Right atrium auricular region (tissue), 2 donors: Measurements from ENCODE around the gene FBN2. TPM values are rescaled to one million over a fixed set of nuclear protein-coding genes. Genes with fewer than 3 reads are reported as not detected.

Experiments
- DNase-seq: peaks from one replicate; pipeline ENCODE4 v3.0.0-alpha.2; 2019; ENCODE audit warnings: low spot score
- H3K27ac ChIP-seq, 2 donors: fragments of 200-600 bp; sonication (generic); 1 replicate in 1 of 2; 2 replicates in 1 of 2; pipeline ENCODE4 v1.5.1; 2016 to 2019
- H3K27me3 ChIP-seq, 2 donors: fragments of 200-600 bp; sonication (generic); one replicate each; pipeline versions ENCODE4 v1.5.1 to v1.6.0; 2017 to 2019
- H3K36me3 ChIP-seq: fragments of 200-600 bp; sonication (generic); one replicate; pipeline ENCODE4 v1.5.1; 2016
- H3K4me1 ChIP-seq, 2 donors: fragments of 200-600 bp; sonication (generic); one replicate each; pipeline versions ENCODE4 v1.5.1 to v1.6.0; 2017 to 2019
- H3K4me3 ChIP-seq, 2 donors: fragments of 200-600 bp; sonication (generic); 1 replicate in 1 of 2; 2 replicates in 1 of 2; pipeline ENCODE4 v1.5.1; 2017 to 2019; ENCODE audit warnings: mild to moderate bottlenecking in 1 of 2, moderate library complexity in 1 of 2
- H3K9me3 ChIP-seq, 2 donors: fragments of 200-600 bp; sonication (generic); one replicate each; pipeline ENCODE4 v1.5.1; 2019
- total RNA-seq, 2 donors: library from RNA; depleted of rRNA; stranded (reverse); fragments of >200 nt; gene quantifications; one replicate each; pipeline ENCODE4 v1.1.0, GENCODE V29; 2016
- TF ChIP-seq, protein P1 (sequence below), 2 donors: fragments of 200-600 bp; sonication (generic); IDR thresholded peaks; one replicate each; pipeline ENCODE4 v1.5.1; 2019; ENCODE audit warnings: antibody characterized with exemption in 2 of 2

FBN2 gene
- total RNA-seq, 2 donors from 2014 or later = 1.1 to 4.6 TPM

DNA sequence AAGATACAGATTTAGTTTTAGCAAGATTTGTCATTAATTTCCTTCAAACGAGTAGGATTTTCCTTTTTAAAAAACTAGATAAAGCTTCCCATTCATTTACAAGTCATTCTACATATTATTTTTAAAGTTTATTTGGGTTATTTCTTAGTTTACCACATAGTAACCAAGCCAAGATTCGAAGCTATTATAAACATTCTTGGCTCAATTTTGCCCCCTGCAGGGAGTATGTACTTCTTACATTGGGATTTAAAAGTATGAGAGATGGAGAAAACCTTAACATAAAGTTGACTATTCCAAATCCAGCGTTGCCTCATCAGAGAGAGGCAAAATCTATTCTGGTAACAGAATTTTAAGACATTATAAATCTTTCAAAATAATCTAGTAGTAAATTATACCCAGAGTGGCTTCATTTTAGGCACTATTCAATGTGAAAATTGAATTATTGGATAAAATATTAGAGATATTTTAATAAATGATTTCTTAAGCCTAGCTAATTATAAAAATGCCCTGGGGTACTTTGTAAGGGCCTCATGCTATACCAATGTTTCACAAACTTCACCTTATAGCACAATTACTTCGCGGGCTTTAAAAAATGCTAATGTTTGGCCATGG is 39.1 kb downstream of the FBN2 start:
- no peak for DNase-seq
- no peaks in the 10 kb centered on the region for H3K36me3 ChIP-seq
- TF ChIP-seq, protein P1, sequence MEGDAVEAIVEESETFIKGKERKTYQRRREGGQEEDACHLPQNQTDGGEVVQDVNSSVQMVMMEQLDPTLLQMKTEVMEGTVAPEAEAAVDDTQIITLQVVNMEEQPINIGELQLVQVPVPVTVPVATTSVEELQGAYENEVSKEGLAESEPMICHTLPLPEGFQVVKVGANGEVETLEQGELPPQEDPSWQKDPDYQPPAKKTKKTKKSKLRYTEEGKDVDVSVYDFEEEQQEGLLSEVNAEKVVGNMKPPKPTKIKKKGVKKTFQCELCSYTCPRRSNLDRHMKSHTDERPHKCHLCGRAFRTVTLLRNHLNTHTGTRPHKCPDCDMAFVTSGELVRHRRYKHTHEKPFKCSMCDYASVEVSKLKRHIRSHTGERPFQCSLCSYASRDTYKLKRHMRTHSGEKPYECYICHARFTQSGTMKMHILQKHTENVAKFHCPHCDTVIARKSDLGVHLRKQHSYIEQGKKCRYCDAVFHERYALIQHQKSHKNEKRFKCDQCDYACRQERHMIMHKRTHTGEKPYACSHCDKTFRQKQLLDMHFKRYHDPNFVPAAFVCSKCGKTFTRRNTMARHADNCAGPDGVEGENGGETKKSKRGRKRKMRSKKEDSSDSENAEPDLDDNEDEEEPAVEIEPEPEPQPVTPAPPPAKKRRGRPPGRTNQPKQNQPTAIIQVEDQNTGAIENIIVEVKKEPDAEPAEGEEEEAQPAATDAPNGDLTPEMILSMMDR (IDR thresholded peaks at IDR 0.05) = peak; percentile 31 to 65
- H3K4me1 ChIP-seq = no peaks in the 10 kb centered on the region
- no peak overlapping the region for H3K27ac ChIP-seq
- H3K27me3 ChIP-seq = no peaks in the 10 kb centered on the region
- peaks cover 0 to 11% of the 10 kb centered on the region in 2 donors for H3K9me3 ChIP-seq
- H3K4me3 ChIP-seq = no peak overlapping the region

DNA sequence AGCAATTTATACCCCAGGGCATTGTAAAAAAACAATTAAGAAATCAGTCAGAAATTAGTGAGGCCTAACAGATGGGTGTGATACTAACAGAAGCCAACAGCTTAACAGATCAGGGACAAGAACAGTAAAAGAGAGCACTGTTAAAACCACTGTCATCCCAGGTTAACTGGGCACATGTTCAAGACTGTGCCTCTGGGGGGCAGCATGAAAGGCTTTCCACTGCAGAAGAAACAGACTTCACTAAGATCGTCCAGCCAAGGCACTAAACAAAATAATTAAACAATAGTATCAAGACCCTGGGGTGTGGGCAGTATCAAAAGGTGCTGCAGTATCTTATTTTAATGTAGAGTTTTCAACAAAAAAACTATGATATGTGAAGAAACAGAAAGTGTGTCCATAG is 43.5 kb downstream of the FBN2 start:
- peaks cover 0 to 11% of the 10 kb centered on the region in 2 donors for H3K9me3 ChIP-seq
- no peaks in the 10 kb centered on the region for H3K27me3 ChIP-seq
- TF ChIP-seq, protein P1 (IDR thresholded peaks at IDR 0.05) = no peak
- no peak overlapping the region for H3K4me3 ChIP-seq
- DNase-seq = no peak
- H3K36me3 ChIP-seq = no peaks in the 10 kb centered on the region
- no peak overlapping the region for H3K27ac ChIP-seq
- H3K4me1 ChIP-seq = no peaks in the 10 kb centered on the region

DNA sequence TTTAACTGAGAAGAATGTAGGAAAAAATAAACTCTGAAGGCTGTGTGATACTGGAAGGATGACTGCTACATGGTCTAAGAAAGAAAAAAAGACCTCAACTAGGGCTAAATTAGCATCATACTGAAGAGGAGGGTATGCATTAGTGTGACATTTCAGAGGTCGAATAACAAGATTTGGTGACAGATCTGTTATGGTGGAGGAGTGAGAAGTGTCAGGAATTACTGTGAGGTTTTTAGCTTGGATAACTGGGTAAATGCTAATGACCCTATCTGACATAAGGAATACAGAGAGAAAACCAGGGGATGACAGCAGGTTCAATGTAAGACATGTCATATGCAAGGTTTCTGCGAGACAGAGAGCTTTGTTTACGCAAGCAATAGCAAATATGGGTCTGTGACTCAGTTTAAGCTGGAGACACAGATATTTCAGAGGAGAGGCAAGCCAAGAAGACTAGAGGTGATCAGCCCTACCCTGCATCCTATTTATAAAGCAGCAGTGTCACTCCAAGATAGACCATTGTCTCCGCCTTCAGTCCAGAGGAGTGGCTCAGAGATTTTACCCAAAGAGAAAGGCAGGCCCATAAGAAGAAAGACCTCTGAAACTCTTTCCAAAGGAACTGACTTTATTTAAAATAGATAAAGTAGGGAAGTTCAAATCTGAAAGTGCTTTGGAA is 44.3 kb downstream of the FBN2 start:
- Histone ChIP-seq H3K27me3 (no peaks in the 10 kb centered on the region), H3K27ac (no peak overlapping the region), H3K36me3 (no peaks in the 10 kb centered on the region), H3K9me3 (peaks cover 0 to 11% of the 10 kb centered on the region in 2 donors), H3K4me3 (no peak overlapping the region), H3K4me1 (no peaks in the 10 kb centered on the region)
- DNase-seq = no peak
- TF ChIP-seq, protein P1 (IDR thresholded peaks at IDR 0.05) = no peak

DNA sequence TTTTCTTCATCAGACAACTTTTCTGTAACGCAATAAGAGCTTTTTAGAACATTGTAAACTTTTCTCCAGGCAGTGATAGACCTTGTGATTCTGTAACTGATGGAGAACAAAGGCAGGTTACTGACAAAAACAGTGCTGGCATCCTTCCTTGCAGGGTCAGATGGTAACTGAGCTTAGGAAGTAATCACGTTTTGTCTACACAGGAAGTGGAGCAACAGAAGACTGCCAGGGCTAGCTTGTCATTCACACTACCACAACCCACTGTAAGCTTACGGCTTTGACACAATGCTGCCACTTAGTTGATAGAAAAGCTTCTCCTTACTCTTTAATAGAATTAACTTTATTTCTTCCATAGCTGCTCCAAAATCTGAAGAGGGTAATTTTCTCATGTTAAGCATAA is 46.8 kb downstream of the FBN2 start:
- Histone ChIP-seq H3K4me3 (no peak overlapping the region), H3K36me3 (no peaks in the 10 kb centered on the region), H3K9me3 (peaks cover 0 to 11% of the 10 kb centered on the region in 2 donors), H3K27ac (no peak overlapping the region), H3K4me1 (no peaks in the 10 kb centered on the region), H3K27me3 (no peaks in the 10 kb centered on the region)
- no peak for DNase-seq
- TF ChIP-seq, protein P1 (IDR thresholded peaks at IDR 0.05) = no peak

DNA sequence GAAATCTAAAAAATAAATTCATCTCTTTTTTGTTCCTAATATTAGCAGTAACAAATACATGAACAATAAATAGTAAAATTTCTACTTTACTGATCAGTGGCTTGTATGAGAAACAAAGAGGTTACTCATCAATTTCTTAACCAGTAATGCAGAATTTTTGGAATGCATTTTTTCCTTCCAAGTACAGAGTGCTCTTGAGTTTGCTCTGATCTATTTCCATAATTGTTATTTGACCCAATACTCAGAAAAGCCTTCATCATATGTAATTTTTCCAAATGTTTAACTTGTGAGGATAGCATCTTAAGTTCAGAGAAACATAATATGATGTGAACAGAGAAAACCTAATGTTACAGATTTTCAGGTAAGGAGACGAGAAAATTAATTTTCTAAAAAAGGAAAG is 47.3 kb downstream of the FBN2 start:
- Histone ChIP-seq H3K27me3 (no peaks in the 10 kb centered on the region), H3K27ac (no peak overlapping the region), H3K36me3 (no peaks in the 10 kb centered on the region), H3K4me1 (no peaks in the 10 kb centered on the region), H3K9me3 (peaks cover 0 to 10% of the 10 kb centered on the region in 2 donors), H3K4me3 (no peak overlapping the region)
- TF ChIP-seq, protein P1 (IDR thresholded peaks at IDR 0.05) = no peak
- DNase-seq = no peak
